Stimulated activated CD8-positive, alpha-beta memory T cell treated with anti-CD3 and anti-CD28 coated beads, Interleukin-2, amount 100 ng/mL, for 48 hours (primary cell): ENCODE data around the gene COASY.
"Not testable (repeated sequence)": the region's sequence is repeated elsewhere in the genome, so short reads cannot be mapped to it uniquely, and the experiment has no call there.

Source experiments
- DNase-seq, 2 donors: peaks; one replicate each; pipeline ENCODE4 v3.0.0-alpha.2; 2020; ENCODE audit warnings: low read depth in 2 of 2

COASY gene

GRCh38 chr17:42553161-42553818 lies 8.7 kb upstream of the COASY start:
- DNase-seq: no peak

GRCh38 chr17:42553866-42554249 lies 8.1 kb upstream of the COASY start:
- DNase-seq: no peak

DNA sequence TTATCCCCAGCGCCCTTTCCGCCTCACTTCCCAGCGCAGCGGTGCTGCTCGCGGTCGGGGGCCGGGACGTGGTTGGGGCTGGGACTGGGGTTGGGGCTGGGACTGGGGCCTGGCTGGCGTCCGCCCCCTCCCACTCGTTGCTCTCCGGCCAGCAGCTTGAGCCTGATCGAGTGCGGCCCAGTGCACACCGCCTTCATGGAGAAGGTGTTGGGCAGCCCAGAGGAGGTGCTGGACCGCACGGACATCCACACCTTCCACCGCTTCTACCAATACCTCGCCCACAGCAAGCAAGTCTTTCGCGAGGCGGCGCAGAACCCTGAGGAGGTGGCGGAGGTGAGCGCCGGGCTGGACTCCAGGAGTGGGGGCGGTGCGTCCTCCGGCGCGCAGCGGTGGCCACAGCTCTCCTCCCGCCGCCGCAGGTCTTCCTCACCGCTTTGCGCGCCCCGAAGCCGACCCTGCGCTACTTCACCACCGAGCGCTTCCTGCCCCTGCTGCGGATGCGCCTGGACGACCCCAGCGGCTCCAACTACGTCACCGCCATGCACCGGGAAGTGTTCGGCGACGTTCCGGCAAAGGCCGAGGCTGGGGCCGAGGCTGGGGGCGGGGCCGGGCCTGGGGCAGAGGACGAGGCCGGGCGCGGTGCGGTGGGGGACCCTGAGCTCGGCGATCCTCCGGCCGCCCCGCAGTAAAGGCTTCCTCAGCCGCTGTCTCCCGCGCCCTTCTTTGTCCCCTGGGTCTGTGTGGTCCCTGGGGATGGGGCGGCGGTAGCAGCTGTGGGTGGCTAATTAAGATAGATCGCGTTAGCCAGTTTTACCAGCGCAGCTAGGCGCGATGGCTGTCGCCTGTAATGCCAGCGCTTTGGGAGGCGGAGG lies 7.5 kb upstream of the COASY start:
- peak; percentile 81 for DNase-seq

DNA sequence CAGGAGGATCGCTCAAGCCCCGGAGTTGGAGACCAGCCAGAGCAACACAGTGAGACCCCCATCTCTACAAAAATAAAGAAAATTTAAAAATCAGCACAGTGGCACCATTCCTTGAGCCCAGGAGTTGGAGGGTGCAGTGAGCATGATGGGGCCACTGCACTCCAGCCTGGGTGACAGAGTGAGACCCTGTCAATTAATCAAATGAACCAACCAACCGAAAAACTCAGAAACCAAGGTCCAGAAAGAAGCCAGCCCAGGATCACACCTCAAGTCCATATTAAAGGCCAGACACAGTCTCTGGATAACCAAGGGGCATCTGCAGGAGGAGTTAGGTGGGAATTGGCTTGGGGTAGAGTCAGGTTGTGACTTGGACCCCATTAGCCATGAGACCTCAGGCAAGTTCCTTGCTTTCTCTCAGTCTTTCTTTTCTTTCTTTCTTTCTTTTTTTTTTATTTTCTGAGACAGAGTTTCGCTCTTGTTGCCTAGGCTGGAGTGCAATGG lies 6.8 kb upstream of the COASY start:
- no peak for DNase-seq

GRCh38 chr17:42555961-42556617 lies 5.9 kb upstream of the COASY start:
- not testable (repeated sequence) for DNase-seq

GRCh38 chr17:42559075-42559474 lies 2.9 kb upstream of the COASY start:
- DNase-seq: no peak

DNA sequence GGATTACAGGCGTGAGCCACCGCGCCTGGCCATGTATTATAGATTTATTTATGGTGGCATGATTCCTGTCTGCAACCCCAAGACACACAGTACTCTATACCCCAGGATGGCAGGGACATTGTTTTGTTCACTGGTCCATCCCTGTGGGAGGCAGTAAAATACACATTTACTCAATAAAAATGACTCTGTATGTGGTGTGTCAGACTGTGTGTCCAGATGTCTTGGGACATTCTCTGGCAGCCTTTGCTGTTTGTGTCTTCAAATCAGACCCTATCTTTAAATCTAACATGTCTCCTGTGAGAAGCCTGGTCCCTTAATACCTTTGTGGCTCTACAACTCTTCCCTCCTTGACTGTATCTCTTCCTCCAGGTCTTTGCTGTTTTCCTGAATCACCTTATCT lies 1.7 kb upstream of the COASY start:
- no peak for DNase-seq

DNA sequence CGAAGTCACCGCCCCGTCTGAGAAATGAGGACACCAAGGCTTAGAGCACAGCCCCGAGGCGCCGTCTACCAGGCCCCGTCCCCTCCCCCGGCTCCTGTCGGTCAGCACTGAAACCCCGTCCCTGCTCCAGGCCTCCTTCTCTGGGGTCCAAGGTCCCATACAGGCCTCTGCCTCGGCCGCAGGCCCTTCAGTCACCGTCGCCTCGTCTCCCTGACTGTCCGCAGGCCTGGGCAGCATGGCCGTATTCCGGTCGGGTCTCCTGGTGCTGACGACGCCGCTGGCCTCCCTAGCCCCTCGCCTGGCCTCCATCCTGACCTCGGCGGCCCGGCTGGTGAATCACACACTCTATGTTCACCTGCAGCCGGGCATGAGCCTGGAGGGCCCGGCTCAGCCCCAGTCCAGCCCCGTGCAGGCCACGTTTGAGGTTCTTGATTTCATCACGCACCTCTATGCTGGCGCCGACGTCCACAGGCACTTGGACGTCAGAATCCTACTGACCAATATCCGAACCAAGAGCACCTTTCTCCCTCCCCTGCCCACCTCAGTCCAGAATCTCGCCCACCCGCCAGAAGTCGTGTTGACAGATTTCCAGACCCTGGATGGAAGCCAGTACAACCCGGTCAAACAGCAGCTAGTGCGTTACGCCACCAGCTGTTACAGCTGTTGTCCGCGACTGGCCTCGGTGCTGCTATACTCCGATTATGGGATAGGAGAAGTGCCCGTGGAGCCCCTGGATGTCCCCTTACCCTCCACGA lies 617 bp downstream of the COASY start:
- DNase-seq: no peak

DNA sequence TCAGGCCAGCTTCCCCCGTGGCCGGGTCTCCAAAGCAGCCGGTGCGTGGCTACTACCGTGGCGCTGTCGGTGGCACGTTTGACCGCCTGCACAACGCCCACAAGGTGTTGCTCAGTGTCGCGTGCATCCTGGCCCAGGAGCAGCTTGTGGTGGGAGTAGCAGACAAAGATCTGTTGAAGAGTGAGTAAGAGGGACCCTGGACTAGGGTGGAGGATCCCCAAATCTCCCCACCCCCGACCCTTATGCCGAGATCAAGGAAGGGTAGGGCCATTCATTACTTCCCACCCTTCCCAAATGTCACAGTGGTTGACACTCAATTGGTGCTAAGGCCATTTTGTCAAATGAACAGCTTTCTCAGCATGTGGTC lies 1.2 kb downstream of the COASY start:
- DNase-seq: no peak

DNA sequence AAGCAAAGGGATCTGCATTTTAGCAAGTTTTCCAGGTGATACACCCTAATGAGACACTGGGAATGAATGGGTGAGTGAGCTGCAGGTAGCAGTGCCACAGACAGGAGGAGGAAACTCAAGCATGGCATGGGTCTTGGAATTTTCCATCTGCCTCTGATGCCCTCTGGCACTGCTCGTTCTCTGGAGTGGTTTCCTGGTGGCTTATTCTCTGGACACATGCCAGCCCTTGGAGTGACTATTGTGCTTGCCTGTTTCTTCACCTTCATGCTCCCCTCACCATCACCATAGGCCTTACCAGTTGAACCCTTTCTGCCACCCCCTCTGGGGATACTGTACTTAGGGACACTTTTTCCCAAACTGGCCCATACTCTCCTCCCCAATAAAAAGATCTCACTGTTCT lies 1.6 kb downstream of the COASY start:
- no peak for DNase-seq

- DNase-seq: no peak
Observed at GRCh38 chr17:42563950-42564349, 2.0 kb downstream of the COASY start.

DNA sequence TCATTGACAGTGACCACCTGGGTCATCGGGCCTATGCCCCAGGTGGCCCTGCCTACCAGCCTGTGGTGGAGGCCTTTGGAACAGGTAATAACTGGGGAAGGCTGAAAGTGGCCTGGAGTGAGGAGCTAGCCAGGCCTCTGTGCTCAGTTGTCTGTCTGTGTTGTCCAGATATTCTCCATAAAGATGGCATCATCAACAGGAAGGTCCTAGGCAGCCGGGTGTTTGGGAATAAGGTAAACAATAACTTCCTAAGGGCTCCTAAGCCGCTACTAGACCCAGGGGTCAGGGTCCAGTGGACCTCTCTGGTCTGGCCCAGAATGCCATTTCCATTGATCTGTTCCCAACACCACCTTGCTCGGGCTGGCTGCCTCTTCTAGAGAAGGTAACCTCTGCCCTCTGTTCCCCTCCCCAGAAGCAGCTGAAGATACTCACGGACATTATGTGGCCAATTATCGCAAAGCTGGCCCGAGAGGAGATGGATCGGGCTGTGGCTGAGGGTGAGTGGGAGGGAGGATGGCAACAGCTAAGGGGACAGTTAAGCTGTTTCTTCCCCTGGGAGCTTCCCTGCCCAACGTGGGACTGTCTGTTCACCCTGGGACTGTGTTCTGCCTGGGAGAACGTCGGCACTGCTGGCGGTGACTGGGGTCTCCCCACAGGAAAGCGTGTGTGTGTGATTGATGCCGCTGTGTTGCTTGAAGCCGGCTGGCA lies 3.0 kb downstream of the COASY start:
- no peak for DNase-seq

- DNase-seq: no peak
Observed at GRCh38 chr17:42565523-42566214, 3.7 kb downstream of the COASY start.

GRCh38 chr17:42566215-42566882 lies 4.4 kb downstream of the COASY start:
- no peak for DNase-seq

DNA sequence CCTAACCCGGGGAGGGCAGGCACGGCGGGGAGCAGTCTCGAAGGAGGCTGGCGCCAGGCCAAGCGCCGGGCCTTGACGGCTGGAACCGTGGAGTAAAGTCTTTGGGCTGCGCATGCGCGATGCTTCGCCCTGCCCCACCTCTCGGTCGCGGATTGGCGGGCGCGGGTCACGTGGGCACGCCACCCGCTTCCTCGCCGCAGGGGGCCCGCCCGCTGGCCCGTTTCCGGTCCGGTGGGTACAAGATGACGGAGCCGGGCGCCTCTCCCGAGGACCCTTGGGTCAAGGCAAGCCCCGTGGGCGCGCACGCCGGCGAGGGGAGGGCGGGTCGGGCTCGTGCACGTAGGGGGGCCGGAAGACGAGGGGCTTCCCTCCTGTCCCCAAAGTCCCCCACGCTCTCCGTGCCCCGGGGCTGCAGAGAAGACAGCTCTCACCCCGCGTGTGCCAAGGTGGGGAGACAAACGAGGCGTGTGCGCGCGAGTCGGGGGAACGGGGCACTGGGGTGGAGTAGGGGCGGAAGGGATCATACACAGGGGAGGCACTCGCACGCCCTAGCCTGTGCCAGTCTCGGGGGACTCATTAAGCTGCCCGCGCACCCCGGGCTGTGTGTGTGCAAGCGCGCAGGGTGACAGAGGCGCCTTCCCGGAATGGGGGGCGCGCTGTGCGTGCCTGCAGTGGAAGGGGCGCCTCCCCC lies 5.1 kb downstream of the COASY start, which contains the start of gene MLX:
MLX (plus strand) TSS at position 218 of the 691 bp plus-strand sequence; CDS start at position 243, 25 bp downstream.
- peak; percentile 91 to 94 for DNase-seq

DNA sequence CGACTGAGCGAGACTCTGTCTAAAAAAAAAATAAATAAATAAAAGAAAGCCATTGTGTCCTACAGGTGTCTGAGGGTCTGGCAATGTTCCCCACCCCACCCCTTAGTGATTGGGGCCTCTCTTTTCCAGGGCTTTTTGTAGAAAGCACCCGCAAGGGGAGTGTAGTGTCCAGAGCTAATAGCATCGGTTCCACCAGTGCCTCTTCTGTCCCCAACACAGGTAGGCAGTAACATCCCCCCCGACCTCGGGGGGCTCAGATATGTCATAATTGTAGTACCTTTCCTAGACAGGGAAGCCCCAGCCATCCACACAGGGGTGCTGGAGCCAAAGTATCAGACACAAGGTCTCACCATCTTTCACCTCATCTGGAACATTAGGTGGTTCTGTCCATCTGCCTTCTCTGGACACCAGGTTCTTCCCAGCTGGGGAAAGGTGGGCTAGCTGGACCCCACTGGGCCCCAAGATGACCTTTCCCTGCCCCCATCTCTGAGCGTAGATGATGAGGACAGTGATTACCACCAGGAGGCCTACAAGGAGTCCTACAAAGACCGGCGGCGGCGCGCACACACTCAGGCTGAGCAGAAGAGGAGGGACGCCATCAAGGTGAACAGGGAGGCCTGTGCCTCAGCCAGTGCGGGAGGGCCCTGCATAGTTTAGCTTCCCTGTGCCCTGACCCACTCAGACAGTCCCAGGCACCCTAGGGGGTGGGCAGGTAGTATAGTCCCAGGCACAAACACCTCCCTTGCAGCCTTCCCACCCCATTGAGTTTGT lies 6.6 kb downstream of the COASY start:
- no peak for DNase-seq

- DNase-seq: no peak
Observed at GRCh38 chr17:42571435-42572225, 9.7 kb downstream of the COASY start.

DNA sequence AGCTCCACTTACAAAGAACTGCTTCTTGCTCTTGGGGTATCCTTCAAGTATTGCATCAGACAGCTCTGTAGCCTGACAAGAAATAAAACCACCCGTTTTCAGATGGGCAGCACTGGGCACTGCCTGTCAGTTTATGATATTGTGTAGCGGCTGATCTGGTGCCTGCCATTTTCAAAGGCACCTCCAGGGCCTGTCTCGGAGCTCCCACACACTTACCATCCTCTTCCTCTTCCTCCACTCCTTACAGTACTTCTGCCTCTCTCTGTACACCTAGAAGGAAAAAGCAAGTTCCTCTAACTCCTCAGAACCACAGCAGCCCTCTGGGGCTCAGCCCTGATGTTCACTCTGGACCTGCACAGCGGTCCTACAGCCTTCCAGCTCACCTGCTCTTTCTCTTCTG lies 11.1 kb downstream of the COASY start:
- DNase-seq: no peak
